Mononuclear cell (primary cell): Measurements from ENCODE around the gene CD40. TPM values are rescaled to one million over a fixed set of nuclear protein-coding genes. Genes with fewer than 3 reads are reported as not detected.
A peak's percentile ranks its signal among the peaks of the same experiment; 100 is the strongest.

Experiments
- H3K27me3 ChIP-seq: 2 replicates; pipeline ENCODE4 v1.6.0; 2011; ENCODE audit warnings: low read length, control low read depth; ENCODE audit not compliant: insufficient read depth
- H3K4me1 ChIP-seq: 2 replicates; pipeline ENCODE4 v1.5.1; 2011; ENCODE audit warnings: mild to moderate bottlenecking, low read length, control low read depth; ENCODE audit not compliant: insufficient read depth
- H3K4me3 ChIP-seq: 2 replicates; pipeline ENCODE4 v1.5.1; 2011; ENCODE audit warnings: mild to moderate bottlenecking, low read length, moderate library complexity
- H3K9me3 ChIP-seq: 2 replicates; pipeline ENCODE4 v1.5.1; 2011; ENCODE audit warnings: low read depth, mild to moderate bottlenecking, control low read depth, low read length
- total RNA-seq: library from RNA; depleted of rRNA; stranded (reverse); fragments of >200 nt; gene quantifications from one replicate; pipeline ENCODE4 v1.2.3, GENCODE V29; 2012

CD40 gene
- total RNA-seq: 10.2 TPM

- Histone ChIP-seq H3K4me1 (peaks cover 49% of the 10 kb centered on the region), H3K4me3 (peak within 1 kb of the TSS; percentile 55), H3K27me3 (no peaks in the 10 kb centered on the region), H3K9me3 (no peaks in the 10 kb centered on the region)
These were observed at the start of gene CD40 for GRCh38 chr20:46117704-46118467. CD40 (plus strand) TSS chr20:46118314; CDS start chr20:46118344, 30 bp downstream.

- Histone ChIP-seq H3K4me3 (no peak overlapping the region), H3K27me3 (no peaks in the 10 kb centered on the region), H3K9me3 (no peaks in the 10 kb centered on the region), H3K4me1 (no peaks in the 10 kb centered on the region)
These were observed 47.8 kb upstream of the CD40 start for GRCh38 chr20:46070215-46070900.

- Histone ChIP-seq H3K9me3 (no peaks in the 10 kb centered on the region), H3K27me3 (no peaks in the 10 kb centered on the region), H3K4me1 (no peaks in the 10 kb centered on the region), H3K4me3 (no peak overlapping the region)
These were observed 46.5 kb upstream of the CD40 start for GRCh38 chr20:46071573-46071972.

- Histone ChIP-seq H3K9me3 (no peaks in the 10 kb centered on the region), H3K4me1 (no peaks in the 10 kb centered on the region), H3K4me3 (no peak overlapping the region), H3K27me3 (no peaks in the 10 kb centered on the region)
These were observed 45.1 kb upstream of the CD40 start for GRCh38 chr20:46073024-46073423.

- no peaks in the 10 kb centered on the region for H3K4me1 ChIP-seq
- no peaks in the 10 kb centered on the region for H3K9me3 ChIP-seq
- H3K4me3 ChIP-seq: no peak overlapping the region
- no peaks in the 10 kb centered on the region for H3K27me3 ChIP-seq
These were observed 44.7 kb upstream of the CD40 start for GRCh38 chr20:46073443-46073842.

GRCh38 chr20:46074006-46074405, 44.1 kb upstream of the CD40 start:
- Histone ChIP-seq H3K4me1 (no peaks in the 10 kb centered on the region), H3K27me3 (no peaks in the 10 kb centered on the region)

GRCh38 chr20:46076806-46077205, 41.3 kb upstream of the CD40 start:
- Histone ChIP-seq H3K4me1 (no peaks in the 10 kb centered on the region), H3K9me3 (no peaks in the 10 kb centered on the region), H3K4me3 (no peak overlapping the region), H3K27me3 (no peaks in the 10 kb centered on the region)

More at GRCh38 chr20:46074006-46074405, 44.1 kb upstream of the CD40 start:
- Histone ChIP-seq H3K9me3 (no peaks in the 10 kb centered on the region), H3K4me3 (no peak overlapping the region)

GRCh38 chr20:46077642-46078305, 40.3 kb upstream of the CD40 start:
- Histone ChIP-seq H3K27me3 (no peaks in the 10 kb centered on the region), H3K4me1 (no peaks in the 10 kb centered on the region)

GRCh38 chr20:46078954-46079353, 39.2 kb upstream of the CD40 start:
- Histone ChIP-seq H3K27me3 (no peaks in the 10 kb centered on the region), H3K4me1 (peaks cover 4% of the 10 kb centered on the region), H3K4me3 (no peak overlapping the region), H3K9me3 (no peaks in the 10 kb centered on the region)

More at GRCh38 chr20:46077642-46078305, 40.3 kb upstream of the CD40 start:
- Histone ChIP-seq H3K4me3 (no peak overlapping the region), H3K9me3 (no peaks in the 10 kb centered on the region)

- Histone ChIP-seq H3K4me1 (peaks cover 21% of the 10 kb centered on the region), H3K27me3 (no peaks in the 10 kb centered on the region), H3K9me3 (no peaks in the 10 kb centered on the region), H3K4me3 (no peak overlapping the region)
These were observed 37.0 kb upstream of the CD40 start for GRCh38 chr20:46081074-46081473.

GRCh38 chr20:46083101-46083500, 35.0 kb upstream of the CD40 start:
- H3K4me1 ChIP-seq: peaks cover 32% of the 10 kb centered on the region
- no peaks in the 10 kb centered on the region for H3K27me3 ChIP-seq
- H3K9me3 ChIP-seq: no peaks in the 10 kb centered on the region
- H3K4me3 ChIP-seq: no peak overlapping the region

GRCh38 chr20:46083531-46084061, 34.5 kb upstream of the CD40 start:
- Histone ChIP-seq H3K4me3 (no peak overlapping the region), H3K27me3 (no peaks in the 10 kb centered on the region), H3K4me1 (peaks cover 36% of the 10 kb centered on the region), H3K9me3 (no peaks in the 10 kb centered on the region)

- H3K27me3 ChIP-seq: no peaks in the 10 kb centered on the region
- H3K4me1 ChIP-seq: peaks cover 44% of the 10 kb centered on the region
- H3K9me3 ChIP-seq: no peaks in the 10 kb centered on the region
- no peak overlapping the region for H3K4me3 ChIP-seq
These were observed 33.3 kb upstream of the CD40 start for GRCh38 chr20:46084805-46085178.

- Histone ChIP-seq H3K4me3 (no peak overlapping the region), H3K9me3 (no peaks in the 10 kb centered on the region), H3K27me3 (no peaks in the 10 kb centered on the region), H3K4me1 (peaks cover 46% of the 10 kb centered on the region)
These were observed 32.8 kb upstream of the CD40 start for GRCh38 chr20:46085179-46085851.

- Histone ChIP-seq H3K4me1 (peaks cover 47% of the 10 kb centered on the region), H3K27me3 (no peaks in the 10 kb centered on the region), H3K4me3 (no peak overlapping the region), H3K9me3 (no peaks in the 10 kb centered on the region)
These were observed 31.0 kb upstream of the CD40 start for GRCh38 chr20:46087161-46087560.
